Measurements from ENCODE around the gene SNAI3.

Gene SNAI3

GRCh38 chr16:88688013-88688778 is 1.9 kb upstream of the SNAI3 start:
- Histone ChIP-seq H3K4me3 (ENCODE audit: low read depth, low read length) (no peak overlapping the region), H3K9me3 (ENCODE audit: control insufficient read depth, insufficient read depth, low read depth, low read length) (no peaks in the 10 kb centered on the region), H3K4me1 (ENCODE audit: control insufficient read depth, insufficient read depth, low read length) (peaks cover 9% of the 10 kb centered on the region; the same call in 1 of the 2 replicates), H3K27ac (ENCODE audit: extremely low read depth, low read depth, low read length) (no peak overlapping the region), H3K36me3 (ENCODE audit: control insufficient read depth in 2 of 2, insufficient read depth in 1 of 2, low read length in 2 of 2) (no peaks in the 10 kb centered on the region)
- ChIA-PET CTCF (interaction anchor here (0.6 to 1.3 kb wide), 5 partner anchors 28 to 839 kb away, joined by 3 to 4 read pairs (median 3); no protein-coding TSS in a partner anchor), POLR2A (interaction anchor here (0.6 to 1.4 kb wide), 4 partner anchors 25 to 270 kb away, joined by 3 to 7 read pairs (median 4); partner anchors contain the start of gene MVD)
- TF ChIP-seq ZSCAN23 (tag by site-specific recombination; IDR thresholded peaks at IDR 0.05) (no peak), ZNF664 (tag by site-specific recombination; IDR thresholded peaks at IDR 0.05) (no peak), ZNF37A (tag by site-specific recombination; IDR thresholded peaks at IDR 0.05) (no peak), SETDB1 (IDR thresholded peaks at IDR 0.05; ENCODE audit: insufficient read length, low read length) (no peak), ZFP69B (tag by site-specific recombination; IDR thresholded peaks at IDR 0.05) (no peak), ZNF341 (tag by site-specific recombination; IDR thresholded peaks at IDR 0.05; ENCODE audit: low read depth) (no peak), ZFP3 (tag by site-specific recombination; IDR thresholded peaks at IDR 0.05; ENCODE audit: low read depth) (no peak), GLI4 (tag by site-specific recombination; IDR thresholded peaks at IDR 0.05) (no peak), ZBTB1 (tag by site-specific recombination; IDR thresholded peaks at IDR 0.05) (no peak), ZNF843 (tag by site-specific recombination; IDR thresholded peaks at IDR 0.05) (0 out of 2 replicates have a peak, but pooled peaks have one; percentile 17), ZNF548 (tag by site-specific recombination; IDR thresholded peaks at IDR 0.05) (no peak), KLF10 (tag by site-specific recombination; IDR thresholded peaks at IDR 0.05) (no peak), ZNF624 (tag by site-specific recombination; IDR thresholded peaks at IDR 0.05) (no peak), ZNF2 (tag by site-specific recombination; IDR thresholded peaks at IDR 0.05) (no peak), ZNF514 (tag by site-specific recombination; IDR thresholded peaks at IDR 0.05) (no peak), MYNN (tag by site-specific recombination; IDR thresholded peaks at IDR 0.05; ENCODE audit: borderline replicate concordance) (no peak), ZNF48 (tag by site-specific recombination; IDR thresholded peaks at IDR 0.05) (no peak), ZNF19 (tag by site-specific recombination; IDR thresholded peaks at IDR 0.05; ENCODE audit: low read depth) (no peak), ZNF544 (tag by site-specific recombination; IDR thresholded peaks at IDR 0.05) (no peak), ZSCAN5A (tag by site-specific recombination; IDR thresholded peaks at IDR 0.05) (no peak), ZNF248 (tag by site-specific recombination; IDR thresholded peaks at IDR 0.05) (no peak), ZNF670 (tag by site-specific recombination; IDR thresholded peaks at IDR 0.05; ENCODE audit: low read depth) (no peak), ZSCAN18 (tag by site-specific recombination; IDR thresholded peaks at IDR 0.05) (no peak), HOXA7 (CRISPR knock-in tag; IDR thresholded peaks at IDR 0.05; ENCODE audit: borderline replicate concordance) (no peak), ZNF18 (tag by site-specific recombination; IDR thresholded peaks at IDR 0.05) (no peak), KLF7 (tag by site-specific recombination; IDR thresholded peaks at IDR 0.05; ENCODE audit: borderline replicate concordance) (peak; percentile 86), ZNF202 (tag by site-specific recombination; IDR thresholded peaks at IDR 0.05; ENCODE audit: borderline replicate concordance) (no peak), ZNF274 (IDR thresholded peaks at IDR 0.05; ENCODE audit: low read length) (no peak), ZNF274 (tag by site-specific recombination; IDR thresholded peaks at IDR 0.05; ENCODE audit: borderline replicate concordance) (no peak), ZNF623 (tag by site-specific recombination; IDR thresholded peaks at IDR 0.05) (no peak), ZFHX2 (tag by site-specific recombination; conservative IDR thresholded peaks at IDR 0.05) (peak; percentile 97), MEIS1 (CRISPR knock-in tag; IDR thresholded peaks at IDR 0.05; ENCODE audit: borderline replicate concordance) (no peak), ZSCAN30 (tag by site-specific recombination; IDR thresholded peaks at IDR 0.05) (no peak), ZNF416 (tag by site-specific recombination; IDR thresholded peaks at IDR 0.05) (no peak)
- TF ChIP-seq, protein P1, sequence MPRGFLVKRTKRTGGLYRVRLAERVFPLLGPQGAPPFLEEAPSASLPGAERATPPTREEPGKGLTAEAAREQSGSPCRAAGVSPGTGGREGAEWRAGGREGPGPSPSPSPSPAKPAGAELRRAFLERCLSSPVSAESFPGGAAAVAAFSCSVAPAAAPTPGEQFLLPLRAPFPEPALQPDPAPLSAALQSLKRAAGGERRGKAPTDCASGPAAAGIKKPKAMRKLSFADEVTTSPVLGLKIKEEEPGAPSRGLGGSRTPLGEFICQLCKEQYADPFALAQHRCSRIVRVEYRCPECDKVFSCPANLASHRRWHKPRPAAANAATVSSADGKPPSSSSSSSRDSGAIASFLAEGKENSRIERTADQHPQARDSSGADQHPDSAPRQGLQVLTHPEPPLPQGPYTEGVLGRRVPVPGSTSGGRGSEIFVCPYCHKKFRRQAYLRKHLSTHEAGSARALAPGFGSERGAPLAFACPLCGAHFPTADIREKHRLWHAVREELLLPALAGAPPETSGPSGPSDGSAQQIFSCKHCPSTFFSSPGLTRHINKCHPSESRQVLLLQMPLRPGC (tag by site-specific recombination; IDR thresholded peaks at IDR 0.05) = no peak
